Activated CD8-positive, alpha-beta memory T cell treated with anti-CD3 and anti-CD28 coated beads for 1 hour (primary cell): ENCODE results near the gene MLF1.

Source experiments
- DNase-seq, 2 donors: peaks; one replicate each; pipeline ENCODE4 v3.0.0-alpha.2; 2020; ENCODE audit warnings: low read depth in 1 of 2; ENCODE audit errors: extremely low read depth in 1 of 2

Gene MLF1

DNA sequence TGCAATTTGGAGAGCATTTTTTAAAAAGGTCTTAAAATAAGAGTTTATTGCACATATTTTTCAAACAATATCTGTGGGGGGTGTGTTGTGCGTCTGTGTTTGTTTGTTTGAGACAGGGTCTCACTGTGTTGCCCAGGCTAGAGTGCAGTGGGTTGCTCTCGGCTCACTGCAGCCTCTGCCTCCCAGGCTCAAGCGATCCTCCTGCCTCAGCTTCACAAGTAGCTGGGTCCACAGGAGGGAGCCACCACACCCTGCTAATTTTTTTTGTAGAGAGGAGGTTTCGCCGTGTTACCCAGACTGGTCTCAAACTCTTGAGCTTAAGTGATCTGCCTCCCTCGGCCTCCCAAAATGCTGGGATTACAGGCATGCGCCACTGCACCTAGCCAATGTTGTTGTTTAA is 2.7 kb downstream of the MLF1 start:
- DNase-seq = no peak

DNA sequence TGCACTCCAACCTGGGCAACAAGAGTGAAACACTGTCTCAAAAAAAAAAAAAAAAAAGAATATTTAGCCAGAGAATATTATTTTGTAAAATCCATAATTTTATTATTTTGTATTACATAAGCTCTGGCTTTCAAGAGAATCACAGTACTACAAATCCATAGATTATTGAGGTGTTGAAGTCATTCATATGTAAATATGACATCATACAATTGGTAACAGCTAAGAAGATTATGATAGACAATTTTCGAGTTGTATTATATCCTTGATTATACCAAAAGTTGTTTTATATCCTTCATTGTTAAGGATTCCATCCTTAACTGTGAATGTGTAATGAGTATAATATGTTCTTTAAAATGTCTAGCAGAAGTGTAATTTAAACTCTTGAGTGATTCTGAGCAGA is 3.7 kb downstream of the MLF1 start:
- no peak for DNase-seq

DNA sequence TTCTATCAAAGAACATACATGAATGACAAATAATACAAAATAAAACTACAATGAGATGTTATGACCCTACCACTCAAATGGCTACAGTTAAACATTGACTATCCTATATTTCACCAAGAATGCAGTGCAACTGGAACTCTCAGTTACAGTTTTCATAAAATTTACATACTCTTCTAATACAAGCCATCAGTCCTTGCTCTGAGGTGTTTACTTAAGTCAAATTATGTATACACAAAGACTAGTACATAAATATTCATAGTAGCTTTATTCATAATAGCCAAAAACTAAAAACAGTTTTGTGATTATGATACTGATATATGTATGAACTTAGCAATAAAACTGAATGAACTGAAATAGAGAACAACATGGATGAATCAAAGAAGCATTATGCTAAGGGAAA is 19.2 kb downstream of the MLF1 start:
- no peak for DNase-seq

DNA sequence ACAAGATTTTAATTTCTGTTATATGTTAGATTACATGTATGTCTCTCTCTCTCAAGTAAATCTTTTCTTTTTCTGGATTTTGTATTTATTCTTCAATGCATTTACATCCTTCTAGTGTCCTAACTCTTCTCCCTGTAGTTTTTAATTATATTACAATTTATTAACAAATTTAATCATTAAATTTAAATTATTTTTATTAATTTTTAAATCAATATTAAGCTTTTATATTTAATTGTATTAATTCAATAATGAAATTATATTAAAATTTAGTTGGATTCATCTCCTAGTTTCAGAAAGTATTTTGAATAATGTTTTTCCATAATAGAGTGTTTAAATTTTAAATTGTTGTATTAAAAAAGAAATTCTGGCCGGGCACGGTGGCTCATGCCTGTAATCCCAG is 29.8 kb downstream of the MLF1 start:
- no peak for DNase-seq

DNA sequence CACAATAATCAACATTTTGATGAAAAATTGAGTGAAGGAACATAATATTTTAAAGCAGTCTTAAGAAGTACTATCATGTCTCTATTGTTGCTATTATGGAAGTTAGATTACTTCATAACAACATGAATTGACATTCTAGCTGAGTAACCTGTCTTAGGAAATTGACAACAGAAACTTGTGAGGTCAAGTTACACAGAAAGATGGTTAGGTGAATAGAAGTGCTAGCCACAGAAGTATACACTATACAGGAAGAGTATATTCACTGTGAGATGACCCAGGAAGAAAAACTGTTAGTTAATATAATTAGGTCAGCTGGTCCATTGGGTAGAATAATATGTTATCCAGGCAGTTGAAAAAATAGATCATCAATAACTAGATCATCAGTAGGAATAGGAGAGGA is 31.2 kb downstream of the MLF1 start:
- no peak for DNase-seq

DNA sequence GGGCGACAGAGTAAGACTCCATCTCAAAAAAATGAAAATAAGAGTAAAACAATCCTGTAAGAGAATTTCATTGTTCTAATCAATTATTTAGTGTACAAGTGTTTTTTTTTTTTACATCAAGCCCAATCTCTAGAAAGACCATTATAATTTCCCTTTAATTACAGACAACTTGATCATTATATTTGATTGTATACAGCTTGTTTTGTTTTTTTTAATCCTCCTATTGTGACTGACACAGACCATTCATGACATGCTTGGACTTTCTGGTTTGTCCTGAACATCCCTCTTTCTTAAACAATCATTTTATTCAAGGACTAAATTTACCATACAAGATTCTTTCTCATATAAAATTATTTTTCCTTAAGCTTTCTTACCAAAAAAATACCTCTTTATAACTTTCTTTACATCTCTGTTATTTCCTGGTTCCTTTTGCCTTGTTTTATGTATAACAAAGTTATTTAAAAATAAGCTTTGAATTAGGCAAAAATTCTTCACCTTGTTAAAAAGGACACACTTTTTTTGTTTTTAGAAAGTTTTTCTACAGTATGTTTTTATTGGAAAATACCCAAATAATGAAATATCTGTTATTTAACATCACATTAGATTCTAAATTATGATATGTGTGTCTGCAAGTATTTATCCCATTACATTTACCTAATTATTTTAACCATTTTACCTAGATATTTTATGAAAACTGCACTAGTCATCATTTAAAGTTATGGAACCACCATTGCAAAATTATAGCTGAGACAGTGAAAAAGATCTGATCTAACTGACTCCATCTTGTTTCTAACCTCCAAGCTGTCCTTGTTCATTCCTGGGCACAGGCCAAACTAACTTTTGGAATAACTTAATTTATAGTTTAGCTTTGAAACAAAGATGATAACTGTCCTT is 47.2 kb downstream of the MLF1 start:
- DNase-seq = no peak

DNA sequence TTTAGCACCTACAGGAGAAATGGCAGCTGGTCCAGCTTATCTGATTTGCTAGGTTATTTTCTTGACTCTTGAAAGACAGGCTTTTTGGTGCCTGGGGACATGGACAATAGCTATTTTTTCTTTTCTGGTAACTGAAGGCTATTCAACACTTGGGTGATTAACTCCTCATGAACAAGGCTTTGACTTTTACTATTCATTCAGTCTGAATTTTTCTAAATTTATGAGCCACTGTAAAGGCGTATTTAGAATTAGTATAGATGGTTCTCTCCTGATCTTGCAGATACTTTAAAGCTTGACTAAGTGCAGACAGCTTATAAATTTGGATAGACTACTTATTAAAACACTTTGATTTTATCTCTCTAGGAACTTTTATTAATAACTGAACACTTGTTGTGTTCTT is 54.9 kb downstream of the MLF1 start:
- no peak for DNase-seq

DNA sequence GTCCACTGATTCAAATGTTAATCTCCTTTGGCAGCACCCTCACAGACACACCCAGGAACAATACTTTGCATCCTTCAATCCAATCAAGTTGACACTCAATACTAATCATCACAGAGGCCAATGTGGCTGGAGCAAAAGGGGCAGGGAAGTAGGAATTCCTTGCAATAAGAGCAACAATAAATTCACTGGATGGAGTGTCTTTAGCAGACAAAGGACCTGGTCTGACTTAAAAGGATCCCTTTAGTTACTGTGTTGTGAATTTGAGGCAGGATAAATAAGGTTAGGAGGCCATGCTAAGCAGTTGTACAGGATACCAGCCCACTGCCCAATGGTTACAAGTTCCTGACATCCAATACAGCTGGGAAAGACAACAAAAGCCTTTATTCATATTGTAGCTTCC is 61.0 kb downstream of the MLF1 start:
- no peak for DNase-seq

DNA sequence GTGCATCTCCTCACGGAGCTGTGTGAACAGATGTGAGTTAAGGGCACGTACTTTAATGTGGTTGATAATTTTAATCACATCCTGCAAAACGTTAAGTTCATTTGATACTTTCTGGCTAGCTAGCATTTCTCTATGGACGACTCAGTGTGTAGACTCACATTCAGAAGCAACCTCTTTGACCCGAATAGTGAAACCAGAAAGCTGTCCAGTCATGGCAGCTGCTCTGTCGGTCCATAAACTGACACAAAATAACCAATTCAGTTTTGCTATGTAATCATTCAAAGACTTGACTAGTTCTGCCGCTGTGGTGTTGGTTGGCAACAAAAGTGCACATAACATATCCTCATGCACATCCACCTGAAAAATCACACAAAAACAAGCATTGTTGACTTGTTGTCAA is 69.7 kb downstream of the MLF1 start:
- DNase-seq = no peak

DNA sequence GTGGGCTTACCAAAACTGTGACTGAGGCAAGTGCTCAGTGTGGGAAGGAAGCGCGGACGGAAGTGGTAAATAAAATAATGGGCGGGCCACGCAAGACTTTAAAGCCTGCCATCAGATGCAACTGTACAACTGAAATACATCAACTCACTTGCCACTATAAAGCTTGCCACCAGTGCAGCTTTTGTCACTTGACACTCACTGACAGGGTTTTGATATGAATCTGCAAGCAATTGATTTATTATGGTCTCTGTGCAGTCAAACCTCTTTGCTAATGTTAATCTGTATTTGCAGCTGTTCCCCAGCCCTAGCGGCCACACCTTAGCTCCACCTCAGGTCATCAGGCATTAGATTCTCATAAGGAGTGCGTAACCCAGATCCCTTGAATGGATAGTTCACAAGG is 71.0 kb downstream of the MLF1 start:
- DNase-seq = no peak

DNA sequence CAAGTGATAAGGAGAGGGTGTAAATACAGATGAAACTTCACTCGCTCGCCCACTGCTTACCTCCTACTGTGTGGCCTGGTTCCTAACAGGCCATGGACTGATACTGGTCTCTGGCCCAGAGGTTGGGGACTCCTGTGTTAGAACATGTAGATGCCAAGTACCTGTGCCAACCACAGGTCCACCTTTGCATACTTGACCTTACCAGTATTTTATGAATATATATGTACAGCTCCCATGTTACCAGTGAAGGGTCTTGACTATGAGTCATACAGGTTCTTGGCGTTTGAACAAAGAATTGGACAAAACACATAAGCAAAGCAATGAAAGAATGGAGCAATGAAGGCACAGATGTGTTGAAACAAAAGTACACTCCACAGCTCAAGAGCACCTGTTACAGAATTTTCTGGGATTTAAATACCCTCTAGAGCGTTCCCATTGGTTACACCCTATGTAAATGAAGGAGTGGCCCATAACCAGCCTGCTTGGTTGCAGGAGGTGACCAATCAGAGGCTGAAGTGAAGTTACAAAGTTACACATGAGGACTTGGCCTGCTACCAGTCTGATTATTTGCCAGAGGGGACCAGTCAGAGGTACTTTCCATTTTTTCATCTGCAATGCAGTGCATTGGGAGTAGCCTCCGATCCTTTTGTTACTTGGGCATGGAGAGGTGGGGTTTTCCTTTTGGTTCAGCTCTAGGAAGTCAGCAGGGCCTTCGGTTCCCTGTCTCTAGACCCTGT is 71.6 kb downstream of the MLF1 start:
- no peak for DNase-seq

DNA sequence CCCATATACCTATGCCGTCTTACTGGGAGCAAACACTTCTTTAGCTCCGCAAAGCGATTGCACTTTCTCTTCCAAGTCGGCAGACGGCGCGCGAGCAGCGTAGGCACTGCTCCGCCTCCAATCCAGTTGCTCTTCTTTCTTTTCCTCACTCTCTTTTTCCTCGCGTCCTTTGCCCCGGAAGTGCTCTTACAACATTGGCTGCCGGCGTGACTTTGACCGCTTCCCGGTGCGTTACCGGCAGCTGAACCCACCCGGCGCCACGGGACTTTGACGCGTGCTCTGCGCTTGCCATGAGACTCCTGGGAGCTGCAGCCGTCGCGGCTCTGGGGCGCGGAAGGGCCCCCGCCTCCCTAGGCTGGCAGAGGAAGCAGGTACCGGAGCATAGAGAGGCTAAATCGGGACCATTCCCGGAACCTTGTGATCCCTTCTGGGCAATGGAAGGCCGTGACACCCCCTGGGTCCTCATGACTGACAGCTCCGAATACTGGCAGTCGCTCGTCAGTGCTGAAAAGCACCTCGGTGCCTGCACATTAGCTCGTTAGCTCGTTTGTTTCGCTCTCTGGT is 73.4 kb downstream of the MLF1 start, which contains the start of gene GFM1:
Gene GFM1 (plus strand): TSS at position 183 of the 564 bp plus-strand sequence. CDS start 108 bp downstream, at position 291.
- DNase-seq = peak; percentile 73 to 81

DNA sequence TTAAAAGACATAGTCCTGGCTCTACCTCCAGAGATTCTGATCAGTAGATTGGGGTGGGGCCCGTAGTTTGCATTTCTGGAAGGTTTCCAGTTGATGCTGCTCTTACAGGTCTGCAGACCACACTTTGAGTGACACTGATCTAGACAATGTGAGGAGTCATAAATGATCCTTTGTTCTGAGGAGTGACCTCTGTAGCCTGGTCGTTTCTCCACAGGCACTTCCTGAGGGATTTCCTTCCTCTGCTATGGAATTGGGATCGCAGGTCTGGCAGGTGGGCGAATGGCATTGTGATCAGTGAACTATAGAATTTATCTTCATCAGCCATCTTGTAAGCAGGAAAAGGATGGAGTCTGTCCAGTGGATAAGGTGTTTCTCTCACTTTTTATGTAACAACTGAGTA is 78.8 kb downstream of the MLF1 start:
- no peak for DNase-seq

DNA sequence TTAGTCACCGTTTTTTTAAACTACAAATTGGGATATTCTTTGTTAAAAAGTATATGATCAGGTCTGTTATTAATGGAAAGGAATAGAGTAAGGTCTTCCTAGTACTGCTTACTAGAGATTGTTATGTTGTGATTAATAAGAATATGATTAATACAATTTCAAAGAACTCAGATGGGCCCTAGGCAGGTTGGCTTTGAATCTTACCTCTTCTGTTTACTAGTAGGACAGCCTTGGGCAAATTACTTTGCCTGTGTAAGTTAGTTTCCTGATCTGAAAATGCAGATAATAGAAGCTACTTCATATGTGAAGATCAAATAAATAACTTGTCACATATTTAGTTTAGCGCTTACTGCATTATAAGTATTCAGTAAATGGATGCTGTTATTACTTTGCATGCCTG is 80.2 kb downstream of the MLF1 start:
- no peak for DNase-seq

DNA sequence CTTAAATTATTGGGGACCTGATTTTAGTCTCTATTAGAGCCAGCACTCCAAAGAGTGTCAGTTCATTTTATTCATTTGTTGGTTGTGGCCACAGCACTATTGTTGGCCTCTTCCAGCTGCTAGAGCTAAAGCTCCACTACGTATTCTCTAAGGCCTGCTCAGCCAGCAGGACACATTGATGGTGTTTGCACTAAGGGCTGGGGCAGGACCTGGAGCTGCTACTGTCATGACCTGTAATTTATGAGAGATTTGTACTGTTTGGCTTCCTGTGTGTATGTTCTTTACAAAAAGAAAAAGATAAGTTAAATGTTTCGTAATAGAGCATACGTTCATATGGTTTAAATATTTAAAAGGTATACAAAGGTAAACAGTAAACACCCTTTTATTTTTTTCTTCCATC is 81.5 kb downstream of the MLF1 start:
- no peak for DNase-seq
